T-helper 22 cell (primary cell): ENCODE results near the gene CASTOR1.

Experiments used
- DNase-seq: peaks from one replicate; pipeline ENCODE4 v3.0.0-alpha.2; 2020; ENCODE audit warnings: low read depth

The CASTOR1 gene

GRCh38 chr22:30318799-30319419 lies 29.6 kb upstream of the CASTOR1 start:
- no peak for DNase-seq

GRCh38 chr22:30317778-30318177 lies 28.5 kb upstream of the CASTOR1 start:
- DNase-seq = no peak

GRCh38 chr22:30315962-30316576 lies 26.8 kb upstream of the CASTOR1 start:
- DNase-seq = no peak

GRCh38 chr22:30314915-30315314 lies 25.6 kb upstream of the CASTOR1 start:
- peak; percentile 69 for DNase-seq

GRCh38 chr22:30313527-30314363 lies 24.4 kb upstream of the CASTOR1 start:
- DNase-seq = no peak

- no peak for DNase-seq
Measured at GRCh38 chr22:30312053-30312452, 22.7 kb upstream of the CASTOR1 start.

GRCh38 chr22:30310881-30311771 lies 21.8 kb upstream of the CASTOR1 start:
- no peak for DNase-seq

GRCh38 chr22:30309951-30310741 lies 20.8 kb upstream of the CASTOR1 start:
- no peak for DNase-seq

- no peak for DNase-seq
Measured at GRCh38 chr22:30308518-30309230, 19.4 kb upstream of the CASTOR1 start.

- DNase-seq = no peak
Measured at GRCh38 chr22:30308093-30308492, 18.8 kb upstream of the CASTOR1 start.

- no peak for DNase-seq
Measured at GRCh38 chr22:30307041-30307574, 17.8 kb upstream of the CASTOR1 start.

GRCh38 chr22:30306627-30307011 lies 17.3 kb upstream of the CASTOR1 start:
- no peak for DNase-seq

- no peak for DNase-seq
Measured at GRCh38 chr22:30305906-30306626, 16.8 kb upstream of the CASTOR1 start.

- DNase-seq = peak; percentile 34
Measured at GRCh38 chr22:30305519-30305905, 16.2 kb upstream of the CASTOR1 start.

- DNase-seq = no peak
Measured at GRCh38 chr22:30304495-30305244, 15.4 kb upstream of the CASTOR1 start.

GRCh38 chr22:30302810-30303138 lies 13.5 kb upstream of the CASTOR1 start:
- DNase-seq = no peak

- no peak for DNase-seq
Measured at GRCh38 chr22:30301995-30302809, 12.9 kb upstream of the CASTOR1 start.

GRCh38 chr22:30299322-30299721 lies 10.0 kb upstream of the CASTOR1 start:
- no peak for DNase-seq
